ENCODE measurements around the gene TMEM218.
A peak's percentile ranks its signal among the peaks of the same experiment; 100 is the strongest.
"Not testable (repeated sequence)": the region's sequence is repeated elsewhere in the genome, so short reads cannot be mapped to it uniquely, and the experiment has no call there.

TMEM218 gene

DNA sequence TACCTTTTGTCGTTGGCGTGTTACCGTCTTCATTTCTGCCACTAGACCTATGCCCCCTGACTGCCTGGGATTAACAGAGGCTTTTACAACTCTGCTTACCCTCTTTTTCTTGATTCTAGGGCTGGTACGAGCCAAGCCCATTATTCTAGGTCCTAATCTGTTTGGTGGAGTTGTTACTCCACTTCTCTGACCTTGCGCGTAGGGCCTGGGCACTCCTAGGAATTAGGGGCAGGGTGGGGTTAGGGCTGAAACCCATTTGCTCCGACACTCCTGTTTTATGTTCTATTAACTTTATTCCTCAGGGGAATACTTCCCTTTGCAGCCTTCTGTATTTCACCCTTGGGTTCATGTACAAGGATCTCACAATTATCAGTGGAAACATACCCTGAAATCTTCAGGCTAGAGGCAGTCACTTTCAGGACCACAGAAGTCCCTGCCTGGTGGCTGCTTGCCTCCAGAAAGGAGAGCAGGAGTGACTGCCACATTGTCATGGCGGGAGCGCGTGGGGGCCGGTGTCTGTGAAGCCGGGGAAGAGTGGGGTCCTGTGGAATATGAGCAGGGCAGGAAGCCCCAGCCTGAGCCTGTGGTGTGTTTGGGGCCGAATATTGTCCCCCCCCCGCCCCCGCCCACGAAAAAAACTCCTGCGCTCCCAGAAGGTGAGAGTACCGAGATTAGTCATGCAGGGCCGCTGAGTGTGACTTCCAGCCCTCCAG, 49.1 kb downstream of the TMEM218 start:
- in situ Hi-C loops (cut with HindIII; ENCODE audit: low pct_ligation_motif_present, low sequenced_read_pairs), result no loop called here

DNA sequence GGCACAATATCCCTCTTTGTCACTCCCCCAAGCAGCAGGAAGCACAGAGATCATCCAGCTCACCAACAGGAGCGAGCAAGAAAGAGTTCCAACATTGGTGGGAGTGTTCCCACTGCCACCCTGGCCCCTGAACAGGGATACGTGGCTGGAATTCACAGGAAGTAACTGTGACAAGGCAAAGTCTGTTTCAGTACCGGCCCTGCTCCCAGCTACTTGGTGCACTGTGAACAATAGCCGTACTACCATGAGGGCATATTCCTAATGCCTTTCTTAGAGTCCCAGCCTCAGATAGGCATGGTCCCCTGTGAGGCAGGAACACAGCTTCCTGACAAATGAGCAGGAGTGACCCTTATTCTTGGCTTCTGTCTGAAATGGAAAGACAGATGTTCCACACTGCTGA, 50.1 kb downstream of the TMEM218 start:
- no peaks in the 10 kb centered on the region for H3K36me3 ChIP-seq (replicated peaks)
- no peak overlapping the region for H3K4me3 ChIP-seq (ENCODE audit: low read depth, low read length)
- TF ChIP-seq, protein P1, sequence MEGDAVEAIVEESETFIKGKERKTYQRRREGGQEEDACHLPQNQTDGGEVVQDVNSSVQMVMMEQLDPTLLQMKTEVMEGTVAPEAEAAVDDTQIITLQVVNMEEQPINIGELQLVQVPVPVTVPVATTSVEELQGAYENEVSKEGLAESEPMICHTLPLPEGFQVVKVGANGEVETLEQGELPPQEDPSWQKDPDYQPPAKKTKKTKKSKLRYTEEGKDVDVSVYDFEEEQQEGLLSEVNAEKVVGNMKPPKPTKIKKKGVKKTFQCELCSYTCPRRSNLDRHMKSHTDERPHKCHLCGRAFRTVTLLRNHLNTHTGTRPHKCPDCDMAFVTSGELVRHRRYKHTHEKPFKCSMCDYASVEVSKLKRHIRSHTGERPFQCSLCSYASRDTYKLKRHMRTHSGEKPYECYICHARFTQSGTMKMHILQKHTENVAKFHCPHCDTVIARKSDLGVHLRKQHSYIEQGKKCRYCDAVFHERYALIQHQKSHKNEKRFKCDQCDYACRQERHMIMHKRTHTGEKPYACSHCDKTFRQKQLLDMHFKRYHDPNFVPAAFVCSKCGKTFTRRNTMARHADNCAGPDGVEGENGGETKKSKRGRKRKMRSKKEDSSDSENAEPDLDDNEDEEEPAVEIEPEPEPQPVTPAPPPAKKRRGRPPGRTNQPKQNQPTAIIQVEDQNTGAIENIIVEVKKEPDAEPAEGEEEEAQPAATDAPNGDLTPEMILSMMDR (IDR thresholded peaks at IDR 0.05; ENCODE audit: low read depth, low read length, missing control alignments), result no peak
- in situ Hi-C loops (cut with HindIII; ENCODE audit: low pct_ligation_motif_present, low sequenced_read_pairs), result no loop called here
- DNase-seq, result no peak
- H3K27me3 ChIP-seq (replicated peaks), result no peaks in the 10 kb centered on the region
- no peak overlapping the region for H3K27ac ChIP-seq

More for the DNA sequence above, 49.1 kb downstream of the TMEM218 start:
- Histone ChIP-seq H3K4me3 (ENCODE audit: low read depth, low read length) (peak overlapping the region; percentile 76), H3K27ac (no peak overlapping the region), H3K27me3 (replicated peaks) (no peaks in the 10 kb centered on the region), H3K36me3 (replicated peaks) (no peaks in the 10 kb centered on the region)
- DNase-seq, result no peak
- TF ChIP-seq, protein P1 (IDR thresholded peaks at IDR 0.05; ENCODE audit: low read depth, low read length, missing control alignments), result no peak

- in situ Hi-C loops (cut with HindIII; ENCODE audit: low pct_ligation_motif_present, low sequenced_read_pairs), result no loop called here
- Histone ChIP-seq H3K4me3 (ENCODE audit: low read depth, low read length) (no peak overlapping the region), H3K27ac (no peak overlapping the region), H3K27me3 (replicated peaks) (no peaks in the 10 kb centered on the region), H3K36me3 (replicated peaks) (no peaks in the 10 kb centered on the region)
- DNase-seq, result no peak
- TF ChIP-seq, protein P1 (IDR thresholded peaks at IDR 0.05; ENCODE audit: low read depth, low read length, missing control alignments), result no peak
Observed at GRCh38 chr11:125057693-125058016, 53.8 kb downstream of the TMEM218 start.

DNA sequence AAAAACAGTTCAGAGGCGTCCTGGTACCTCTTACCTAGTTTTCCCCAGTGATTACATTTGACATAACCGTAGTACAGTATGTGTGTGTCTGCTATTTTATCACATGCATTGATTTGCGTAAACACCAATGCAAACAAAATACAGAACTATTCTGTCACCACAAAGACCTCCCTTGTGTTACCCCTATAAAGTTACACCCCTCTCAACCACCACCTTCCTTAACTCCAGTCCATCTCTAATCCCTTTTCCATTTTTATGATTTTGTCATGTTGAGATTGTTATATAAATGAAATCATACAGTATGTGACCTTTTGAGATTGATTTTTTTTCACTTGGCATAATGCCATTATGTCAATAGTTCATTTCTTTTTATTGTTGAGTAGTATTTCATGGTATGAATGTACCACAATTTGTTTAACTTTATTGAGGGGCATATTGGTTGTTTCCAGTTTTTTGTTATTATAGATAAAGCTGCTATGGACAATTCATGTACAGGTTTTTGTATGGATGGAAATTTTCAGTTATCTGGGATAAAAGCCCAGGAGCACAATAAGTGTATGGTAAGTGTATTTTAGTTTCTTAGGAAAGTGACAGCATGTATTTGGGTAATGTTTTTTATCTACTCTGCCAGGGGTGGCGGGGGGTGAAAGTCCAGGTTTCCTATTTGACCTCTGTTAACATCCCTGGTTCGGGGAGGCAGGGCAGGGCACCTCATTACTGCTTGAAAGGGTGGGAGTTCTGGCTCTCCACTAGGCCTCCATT, 54.3 kb downstream of the TMEM218 start:
- Histone ChIP-seq H3K36me3 (replicated peaks) (no peaks in the 10 kb centered on the region), H3K27ac (no peak overlapping the region), H3K4me3 (ENCODE audit: low read depth, low read length) (no peak overlapping the region), H3K27me3 (replicated peaks) (no peaks in the 10 kb centered on the region)
- in situ Hi-C loops (cut with HindIII; ENCODE audit: low pct_ligation_motif_present, low sequenced_read_pairs), result no loop called here
- no peak for DNase-seq
- TF ChIP-seq, protein P1 (IDR thresholded peaks at IDR 0.05; ENCODE audit: low read depth, low read length, missing control alignments), result no peak

DNA sequence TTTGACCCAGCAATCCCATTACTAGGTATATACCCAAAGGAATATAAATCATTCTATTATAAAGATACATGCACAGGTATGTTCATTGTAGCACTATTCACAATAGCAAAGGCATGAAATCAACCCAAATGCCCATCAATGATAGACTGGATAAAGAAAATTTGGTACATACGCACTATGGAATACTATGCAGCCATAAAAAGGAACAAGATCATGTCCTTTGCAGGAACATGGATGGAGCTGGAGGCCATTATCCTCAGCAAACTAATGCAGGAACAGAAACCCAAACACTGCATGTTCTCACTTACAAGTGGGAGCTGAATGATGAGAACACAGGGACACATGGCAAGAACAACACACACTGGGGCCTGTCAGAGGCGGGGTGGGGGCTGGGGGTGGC, 55.3 kb downstream of the TMEM218 start:
- in situ Hi-C loops (cut with HindIII; ENCODE audit: low pct_ligation_motif_present, low sequenced_read_pairs); H3K4me3 ChIP-seq (ENCODE audit: low read depth, low read length); H3K36me3 ChIP-seq (replicated peaks); H3K27ac ChIP-seq; H3K27me3 ChIP-seq (replicated peaks); DNase-seq: not testable (repeated sequence)

DNA sequence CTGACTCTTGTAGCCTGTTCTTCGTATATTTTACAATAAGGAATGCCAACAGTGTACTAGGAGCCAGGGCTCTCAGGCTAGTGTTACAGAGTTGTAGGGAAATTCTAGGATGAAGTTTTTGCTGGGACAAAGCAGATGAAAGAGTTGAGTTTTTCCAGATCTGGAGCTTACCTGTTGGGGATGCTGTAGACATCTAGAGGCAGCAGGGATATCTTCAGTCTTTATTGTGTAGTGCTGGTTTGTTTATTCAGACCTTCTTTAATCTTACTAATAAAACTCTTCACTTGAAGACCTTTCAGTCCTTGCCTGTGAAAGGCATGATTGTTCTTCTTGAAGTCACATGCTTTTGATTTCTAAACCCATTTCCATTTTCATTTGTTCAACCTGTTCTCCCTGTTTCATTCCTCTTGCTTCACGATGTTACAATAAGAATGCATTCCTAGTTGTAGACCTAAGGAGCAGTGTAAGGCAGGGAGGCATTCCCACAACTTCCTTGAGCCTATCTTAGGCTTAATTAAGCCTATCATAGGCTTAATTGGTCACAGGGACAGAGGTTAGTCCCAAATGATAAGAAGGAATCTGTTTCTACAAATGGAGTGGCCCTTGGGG, 56.2 kb downstream of the TMEM218 start:
- H3K36me3 ChIP-seq (replicated peaks), result no peaks in the 10 kb centered on the region
- H3K4me3 ChIP-seq (ENCODE audit: low read depth, low read length), result no peak overlapping the region
- in situ Hi-C loops (cut with HindIII; ENCODE audit: low pct_ligation_motif_present, low sequenced_read_pairs), result no loop called here
- DNase-seq, result no peak
- H3K27me3 ChIP-seq (replicated peaks), result no peaks in the 10 kb centered on the region
- no peak overlapping the region for H3K27ac ChIP-seq
- TF ChIP-seq, protein P1 (IDR thresholded peaks at IDR 0.05; ENCODE audit: low read depth, low read length, missing control alignments), result no peak
